GM23338 (cell line): ENCODE data around the gene PRR19. TPM values are rescaled to one million over a fixed set of nuclear protein-coding genes. Genes with fewer than 3 reads are reported as not detected.

Experiments used
- ATAC-seq: fragments of 200-7000 bp; cut with Tn5 transposase; 3 replicates; pipeline ENCODE4 v1.9.1; 2020
- DNase-seq: peaks from one replicate; pipeline ENCODE4 v3.0.0-alpha.2; 2015; ENCODE audit warnings: low spot score
- H2AFZ ChIP-seq: fragments of 200-600 bp; sonication (generic); 2 replicates; pipeline ENCODE4 v1.8.0; 2016; ENCODE audit warnings: antibody characterized with exemption, mild to moderate bottlenecking, moderate library complexity
- H3F3A ChIP-seq: fragments of 200-600 bp; sonication (generic); replicated peaks from 2 replicates; pipeline ENCODE4 v1.8.0; 2017; ENCODE audit warnings: antibody characterized with exemption, mixed run types, low read depth
- H3K27ac ChIP-seq: fragments of 200-600 bp; sonication (generic); 2 replicates; pipeline ENCODE4 v1.6.1; 2016; ENCODE audit warnings: low read depth
- H3K27me3 ChIP-seq: fragments of 200-600 bp; sonication (generic); 2 replicates; pipeline ENCODE4 v1.8.0; 2016; ENCODE audit warnings: mild to moderate bottlenecking, mixed run types, moderate library complexity; ENCODE audit not compliant: insufficient read depth
- H3K36me3 ChIP-seq: fragments of 200-600 bp; sonication (generic); 2 replicates; pipeline ENCODE4 v1.8.0; 2016; ENCODE audit warnings: mild to moderate bottlenecking; ENCODE audit not compliant: insufficient read depth
- H3K4me1 ChIP-seq: fragments of 200-600 bp; sonication (generic); 2 replicates; pipeline ENCODE4 v1.8.0; 2016; ENCODE audit warnings: mild to moderate bottlenecking, moderate library complexity; ENCODE audit not compliant: insufficient read depth
- H3K4me2 ChIP-seq: fragments of 200-600 bp; sonication (generic); 2 replicates; pipeline ENCODE4 v1.7.1; 2017; ENCODE audit warnings: mixed run types
- H3K4me3 ChIP-seq: fragments of 200-600 bp; sonication (generic); 2 replicates; pipeline ENCODE4 v1.6.1; 2016; ENCODE audit warnings: mixed run types
- H3K79me2 ChIP-seq: fragments of 200-600 bp; sonication (generic); replicated peaks from 2 replicates; pipeline ENCODE4 v1.8.0; 2017; ENCODE audit warnings: mild to moderate bottlenecking; ENCODE audit not compliant: insufficient read depth
- H3K9me2 ChIP-seq: fragments of 200-600 bp; sonication (generic); 2 replicates; pipeline ENCODE4 v1.8.0; 2017; ENCODE audit not compliant: insufficient read depth
- H4K20me1 ChIP-seq: fragments of 200-600 bp; sonication (generic); replicated peaks from 2 replicates; pipeline ENCODE4 v1.8.0; 2017; ENCODE audit warnings: mild to moderate bottlenecking; ENCODE audit not compliant: insufficient read depth
- H3K27ac Mint-ChIP-seq: 2 replicates; pipeline ENCODE4 v1.8.0; 2020; ENCODE audit warnings: inconsistent platforms, mild to moderate bottlenecking, moderate library complexity, mixed read lengths
- H3K27me3 Mint-ChIP-seq: 3 replicates; pipeline ENCODE4 v1.8.0; 2022; ENCODE audit warnings: low read depth, mild to moderate bottlenecking, moderate library complexity, mixed read lengths, inconsistent platforms; ENCODE audit not compliant: insufficient read depth, poor library complexity
- H3K36me3 Mint-ChIP-seq: 3 replicates; pipeline ENCODE4 v1.8.0; 2021; ENCODE audit warnings: low read depth, mild to moderate bottlenecking, inconsistent platforms, moderate library complexity, mixed read lengths
- H3K4me1 Mint-ChIP-seq: 3 replicates; pipeline ENCODE4 v1.8.0; 2020; ENCODE audit warnings: mild to moderate bottlenecking, inconsistent platforms, mixed read lengths
- H3K4me3 Mint-ChIP-seq: 3 replicates; pipeline ENCODE4 v1.8.0; 2021; ENCODE audit warnings: moderate library complexity, mild to moderate bottlenecking, inconsistent platforms, mixed read lengths
- H3K9me3 Mint-ChIP-seq: 3 replicates; pipeline ENCODE4 v1.8.0; 2020; ENCODE audit warnings: moderate library complexity, mild to moderate bottlenecking, inconsistent platforms, mixed read lengths
- CTCF ChIP-seq, 2 experiments: fragments of 200-600 bp in 1 of 2; sonication (generic) in 1 of 2; conservative IDR thresholded peaks; 2 replicates each; pipeline versions ENCODE4 v1.5.1 to v1.6.1; 2016 to 2017; ENCODE audit warnings: antibody characterized with exemption in 2 of 2, low read depth in 2 of 2, mild to moderate bottlenecking in 2 of 2, moderate library complexity in 1 of 2
- ETS1 ChIP-seq: IDR thresholded peaks from 2 replicates; pipeline ENCODE4 v1.6.1; 2016; ENCODE audit warnings: antibody characterized with exemption
- JUNB ChIP-seq: IDR thresholded peaks from one replicate; pipeline ENCODE4 v1.6.1; 2016; ENCODE audit warnings: antibody characterized with exemption; ENCODE audit not compliant: unreplicated experiment
- NANOG ChIP-seq: IDR thresholded peaks from 2 replicates; pipeline ENCODE4 v1.6.1; 2016; ENCODE audit warnings: antibody characterized with exemption, borderline replicate concordance
- REST ChIP-seq: IDR thresholded peaks from one replicate; pipeline ENCODE4 v1.6.1; 2018; ENCODE audit warnings: antibody characterized with exemption; ENCODE audit not compliant: unreplicated experiment
- STAT1 ChIP-seq: IDR thresholded peaks from one replicate; pipeline ENCODE4 v1.6.1; 2016; ENCODE audit warnings: antibody characterized with exemption; ENCODE audit not compliant: unreplicated experiment
- ZNF114 ChIP-seq: fragments of 250-450 bp; sonication (Bioruptor Pico); IDR thresholded peaks from 2 replicates; pipeline ENCODE4 v1.5.0; 2020; ENCODE audit warnings: mild to moderate bottlenecking, moderate library complexity
- ZNF331 ChIP-seq: fragments of 250-450 bp; sonication (Bioruptor Pico); IDR thresholded peaks from 2 replicates; pipeline ENCODE4 v1.5.0; 2020; ENCODE audit warnings: low read depth, mild to moderate bottlenecking, moderate library complexity
- polyA plus RNA-seq: library from polyadenylated mRNA; unstranded; fragments of >200 nt; fragmentation: Nextera tagmentation; extraction: Ambion mirVana; gene quantifications from 2 replicates; pipeline ENCODE4 v1.2.1, GENCODE V29; 2016
- total RNA-seq: library from RNA; depleted of rRNA; stranded (reverse); fragments of >200 nt; shearing (Covaris generic); gene quantifications from 2 replicates; pipeline ENCODE4 v1.2.3, GENCODE V29; 2014

PRR19 gene
- total and polyA plus RNA-seq, 2 experiments from 2014 or later: 3.6 to 4.1 TPM

- no peaks in the 10 kb centered on the region for H3K9me2 ChIP-seq
- ATAC-seq (no peak), DNase-seq (no peak)
- H3K4me1 Mint-ChIP-seq: peaks cover 26% of the 10 kb centered on the region
- H3K79me2 ChIP-seq: peaks cover under 1% of the 10 kb centered on the region; the same call in 1 of the 2 replicates
- H3K27me3 ChIP-seq: no peaks in the 10 kb centered on the region
- no peak overlapping the region for H2AFZ ChIP-seq
- H3K36me3 ChIP-seq: no peaks in the 10 kb centered on the region
- peak overlapping the region; percentile 2; the same call in 1 of the 3 replicates for H3K4me3 Mint-ChIP-seq
- no peaks in the 10 kb centered on the region; the same call in 2 of the 3 replicates for H3K9me3 Mint-ChIP-seq
- TF ChIP-seq CTCF (conservative IDR thresholded peaks at IDR 0.05; ENCODE audit: low read depth in 2 of 2) (0 out of 4 replicates have a peak, but pooled peaks of 1 of the 2 experiments have one; percentile 16), REST (no peak)
- no peak overlapping the region for H3K27ac Mint-ChIP-seq
- no peak overlapping the region for H3K27ac ChIP-seq
- H3K4me1 ChIP-seq: peaks cover 22% of the 10 kb centered on the region
- peaks cover 11% of the 10 kb centered on the region; the same call in 1 of the 2 replicates for H3F3A ChIP-seq
- no peak overlapping the region for H3K4me2 ChIP-seq
- H4K20me1 ChIP-seq: 0 out of 2 replicates have a peak, but pooled peaks cover 3% of the 10 kb centered on the region
- H3K4me3 ChIP-seq: no peak overlapping the region
- peaks cover 7% of the 10 kb centered on the region; the same call in 2 of the 3 replicates for H3K36me3 Mint-ChIP-seq
- H3K27me3 Mint-ChIP-seq: peaks cover 18% of the 10 kb centered on the region
These were observed 24.0 kb upstream of the PRR19 start for GRCh38 chr19:42277821-42278451.

GRCh38 chr19:42278452-42279154 is 23.3 kb upstream of the PRR19 start:
- H2AFZ ChIP-seq: no peak overlapping the region
- peaks cover 3% of the 10 kb centered on the region; the same call in 1 of the 2 replicates for H3K79me2 ChIP-seq
- H3K27me3 ChIP-seq: no peaks in the 10 kb centered on the region
- H3K4me2 ChIP-seq: no peak overlapping the region
- H3K27ac ChIP-seq: no peak overlapping the region
- Mint-ChIP-seq H3K4me1 (peaks cover 26% of the 10 kb centered on the region), H3K27ac (no peak overlapping the region), H3K36me3 (peaks cover 7% of the 10 kb centered on the region; the same call in 2 of the 3 replicates), H3K27me3 (peaks cover 18% of the 10 kb centered on the region), H3K4me3 (peak overlapping the region; percentile 73; the same call in 2 of the 3 replicates), H3K9me3 (no peaks in the 10 kb centered on the region; the same call in 2 of the 3 replicates)
- H3K4me1 ChIP-seq: peaks cover 27% of the 10 kb centered on the region
- H3K9me2 ChIP-seq: no peaks in the 10 kb centered on the region
- peaks cover 17% of the 10 kb centered on the region; the same call in 1 of the 2 replicates for H3F3A ChIP-seq
- no peak overlapping the region for H3K4me3 ChIP-seq
- DNase-seq (no peak), ATAC-seq (no peak)
- 0 out of 2 replicates have a peak, but pooled peaks cover 3% of the 10 kb centered on the region for H4K20me1 ChIP-seq
- H3K36me3 ChIP-seq: no peaks in the 10 kb centered on the region
- no peak for TF ChIP-seq ETS1
- TF ChIP-seq STAT1: no peak
- TF ChIP-seq ZNF331 (CRISPR knock-in tag): no peak
- TF ChIP-seq NANOG: no peak
- TF ChIP-seq ZNF114 (CRISPR knock-in tag): no peak
- TF ChIP-seq JUNB: no peak
